GM19467 (cell line): ENCODE measurements around the gene MARCKS.

ENCODE experiments used
- ATAC-seq: cut with Tn5 transposase; IDR thresholded peaks from one replicate; pipeline ENCODE4 v1.9.1; 2021; ENCODE audit warnings: mild to moderate bottlenecking, moderate library complexity; ENCODE audit not compliant: unreplicated experiment

The MARCKS gene

GRCh38 chr6:113848811-113849210, 8.3 kb upstream of the MARCKS start:
- no peak for ATAC-seq

- ATAC-seq: no peak
These were observed 3.9 kb upstream of the MARCKS start for GRCh38 chr6:113853252-113853651.

- ATAC-seq: no peak
These were observed 2.3 kb upstream of the MARCKS start for GRCh38 chr6:113854531-113855499.

- no peak for ATAC-seq
These were observed 1.4 kb upstream of the MARCKS start for GRCh38 chr6:113855500-113856374.

GRCh38 chr6:113856375-113856624, 845 bp upstream of the MARCKS start:
- ATAC-seq: no peak

- no peak for ATAC-seq
These were observed 673 bp downstream of the MARCKS start for GRCh38 chr6:113857556-113858479.

- ATAC-seq: peak; percentile 82
These were observed 1.6 kb downstream of the MARCKS start for GRCh38 chr6:113858480-113859348.

GRCh38 chr6:113859349-113860180, 2.4 kb downstream of the MARCKS start:
- no peak for ATAC-seq

GRCh38 chr6:113860181-113860955, 3.2 kb downstream of the MARCKS start:
- ATAC-seq: no peak

- ATAC-seq: no peak
These were observed 5.0 kb downstream of the MARCKS start for GRCh38 chr6:113862112-113862511.

GRCh38 chr6:113870917-113871316, 13.8 kb downstream of the MARCKS start:
- ATAC-seq: no peak

- ATAC-seq: no peak
These were observed 14.8 kb downstream of the MARCKS start for GRCh38 chr6:113871975-113872374.

GRCh38 chr6:113873043-113873667, 16.0 kb downstream of the MARCKS start:
- ATAC-seq: peak; percentile 96

GRCh38 chr6:113875470-113875869, 18.3 kb downstream of the MARCKS start:
- ATAC-seq: no peak

- no peak for ATAC-seq
These were observed 19.6 kb downstream of the MARCKS start for GRCh38 chr6:113876695-113877094.

- ATAC-seq: peak; percentile 99
These were observed 22.3 kb downstream of the MARCKS start for GRCh38 chr6:113879186-113880096.

- no peak for ATAC-seq
These were observed 24.4 kb downstream of the MARCKS start for GRCh38 chr6:113881478-113881980.
